RPMI8226 (cell line): ENCODE results near the gene TMEM121.

Experiments
- DNase-seq: peaks from one replicate; pipeline ENCODE4 v3.0.0-alpha.2; 2015

Gene TMEM121

GRCh38 chr14:105487449-105487985 is 38.9 kb upstream of the TMEM121 start:
- peak; percentile 68 for DNase-seq

GRCh38 chr14:105487986-105488777 is 38.2 kb upstream of the TMEM121 start:
- DNase-seq = peak; percentile 38

GRCh38 chr14:105488781-105489541 is 37.4 kb upstream of the TMEM121 start:
- DNase-seq = no peak

- peak; percentile 90 for DNase-seq
Measured at GRCh38 chr14:105489542-105490266, 36.7 kb upstream of the TMEM121 start.

- no peak for DNase-seq
Measured at GRCh38 chr14:105490267-105490571, 36.2 kb upstream of the TMEM121 start.

GRCh38 chr14:105490572-105491365 is 35.6 kb upstream of the TMEM121 start, which contains the start of gene TEDC1:
Gene TEDC1 (plus strand): TSS chr14:105491246. CDS start chr14:105491376, 130 bp downstream.
- DNase-seq = peak; percentile 98

- peak; percentile 76 for DNase-seq
Measured at GRCh38 chr14:105491366-105491973, 34.9 kb upstream of the TMEM121 start.

- no peak for DNase-seq
Measured at GRCh38 chr14:105492031-105492970, 34.1 kb upstream of the TMEM121 start.

- no peak for DNase-seq
Measured at GRCh38 chr14:105492971-105493871, 33.2 kb upstream of the TMEM121 start.

GRCh38 chr14:105493921-105494605 is 32.3 kb upstream of the TMEM121 start:
- DNase-seq = no peak

- no peak for DNase-seq
Measured at GRCh38 chr14:105494606-105494929, 31.8 kb upstream of the TMEM121 start.

- no peak for DNase-seq
Measured at GRCh38 chr14:105495101-105495989, 31.0 kb upstream of the TMEM121 start.

- no peak for DNase-seq
Measured at GRCh38 chr14:105495990-105496830, 30.2 kb upstream of the TMEM121 start.

- no peak for DNase-seq
Measured at GRCh38 chr14:105496831-105497591, 29.4 kb upstream of the TMEM121 start.

- no peak for DNase-seq
Measured at GRCh38 chr14:105497671-105498429, 28.5 kb upstream of the TMEM121 start.
